Measurements from ENCODE around the gene TFEC. TPM values are rescaled to one million over a fixed set of nuclear protein-coding genes. Genes with fewer than 3 reads are reported as not detected.

Gene TFEC
- total RNA-seq, 1 donor, result 0.36 TPM

- H2AFZ ChIP-seq (ENCODE audit: low read length), result no peak overlapping the region
- H3K4me1 ChIP-seq (ENCODE audit: insufficient read depth, low read length), result no peaks in the 10 kb centered on the region
These were observed 145.0 kb downstream of the TFEC start for GRCh38 chr7:115885550-115885949.

More at GRCh38 chr7:115885550-115885949, 145.0 kb downstream of the TFEC start:
- H3K36me3 ChIP-seq (ENCODE audit: insufficient read depth, low read length), result no peaks in the 10 kb centered on the region
- no peak for DNase-seq (ENCODE audit: insufficient read length, low spot score, missing footprints)
- H3K79me2 ChIP-seq (ENCODE audit: insufficient read depth, low read length), result no peaks in the 10 kb centered on the region
- no peak for TF ChIP-seq CTCF (IDR thresholded peaks at IDR 0.05; ENCODE audit: extremely low read depth, low read depth, low read length)
- H3K9me3 ChIP-seq (ENCODE audit: low read depth, low read length), result no peaks in the 10 kb centered on the region
- no peaks in the 10 kb centered on the region for H4K20me1 ChIP-seq (ENCODE audit: insufficient read depth, low read length)
- H3K4me2 ChIP-seq (ENCODE audit: insufficient read depth, low read length), result no peak overlapping the region
- no peak overlapping the region for H3K27ac ChIP-seq (ENCODE audit: low read depth, low read length)
- no peaks in the 10 kb centered on the region for H3K27me3 ChIP-seq (ENCODE audit: insufficient read depth, low read length)
- H3K4me3 ChIP-seq (ENCODE audit: insufficient read depth, low read length), result no peak overlapping the region

Other genes with a start within 250 kb of the TFEC start
- gene TES, start 179.8 kb upstream of the TFEC start, total RNA-seq, result 99.2 and 124 TPM in 2 replicates

Measured in osteoblast (primary cell).